GM18520 (cell line): ENCODE data around the gene HSF2BP.
"Not testable (repeated sequence)": the region's sequence is repeated elsewhere in the genome, so short reads cannot be mapped to it uniquely, and the experiment has no call there.

Experiments used
- ATAC-seq: cut with Tn5 transposase; IDR thresholded peaks from one replicate; pipeline ENCODE4 v1.9.1; 2021; ENCODE audit not compliant: unreplicated experiment

The HSF2BP gene

DNA sequence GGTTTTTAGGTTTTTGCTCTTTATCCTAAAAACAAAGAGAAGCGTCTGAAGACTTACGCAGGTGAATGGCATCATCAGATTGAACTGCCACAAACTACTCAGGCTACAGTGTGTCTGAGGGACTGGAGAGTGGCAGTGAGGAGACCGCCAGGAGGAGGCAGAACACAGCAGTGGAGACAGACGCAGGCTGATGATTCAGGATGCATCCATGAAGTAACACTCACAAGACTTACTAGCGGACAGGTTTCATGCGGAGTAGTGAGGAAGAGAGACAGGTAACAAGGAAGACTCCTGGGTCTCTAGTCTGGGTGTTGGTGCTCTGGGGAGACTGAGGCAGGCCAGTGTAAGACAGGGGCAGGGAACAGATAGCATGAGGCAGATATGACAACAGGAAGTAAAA, 5.7 kb downstream of the HSF2BP start:
- no peak for ATAC-seq

DNA sequence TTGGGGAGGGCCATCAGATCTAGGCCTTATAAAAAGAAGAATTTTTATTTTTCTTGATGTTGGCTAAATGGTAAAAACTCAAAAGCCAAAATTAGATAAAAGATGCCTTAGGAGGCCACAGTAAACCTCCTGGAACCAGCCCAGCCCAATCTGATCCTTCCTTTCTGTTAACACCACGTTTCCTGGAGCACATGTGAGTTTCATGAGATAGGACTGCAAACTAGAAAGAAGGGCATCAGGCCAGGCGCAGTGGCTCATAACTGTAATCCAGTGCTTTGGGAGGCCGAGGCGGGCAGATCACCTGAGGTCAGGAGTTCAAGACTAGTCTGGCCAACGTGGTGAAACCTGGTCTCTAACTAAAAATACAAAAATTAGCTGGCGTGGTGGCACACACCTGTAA, 6.7 kb downstream of the HSF2BP start:
- no peak for ATAC-seq

DNA sequence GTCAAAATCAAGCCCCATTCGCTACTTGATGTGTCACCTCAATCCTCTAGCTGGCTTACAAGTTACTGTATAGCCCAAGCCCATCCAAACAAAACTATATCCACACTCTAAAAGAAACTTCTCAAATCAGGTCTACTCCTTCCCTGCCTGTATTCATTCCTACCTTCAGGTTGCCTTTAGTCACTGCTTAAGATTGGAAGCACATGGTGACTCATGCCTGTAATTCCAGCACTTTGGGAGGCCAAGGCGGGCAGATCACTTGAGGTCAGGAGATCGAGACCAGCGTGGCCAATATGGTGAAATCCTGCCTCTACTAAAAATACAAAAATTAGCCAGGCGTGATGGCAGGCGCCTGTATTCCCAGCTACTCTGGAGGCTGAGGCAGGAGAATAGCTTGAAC, 7.4 kb downstream of the HSF2BP start:
- not testable (repeated sequence) for ATAC-seq

DNA sequence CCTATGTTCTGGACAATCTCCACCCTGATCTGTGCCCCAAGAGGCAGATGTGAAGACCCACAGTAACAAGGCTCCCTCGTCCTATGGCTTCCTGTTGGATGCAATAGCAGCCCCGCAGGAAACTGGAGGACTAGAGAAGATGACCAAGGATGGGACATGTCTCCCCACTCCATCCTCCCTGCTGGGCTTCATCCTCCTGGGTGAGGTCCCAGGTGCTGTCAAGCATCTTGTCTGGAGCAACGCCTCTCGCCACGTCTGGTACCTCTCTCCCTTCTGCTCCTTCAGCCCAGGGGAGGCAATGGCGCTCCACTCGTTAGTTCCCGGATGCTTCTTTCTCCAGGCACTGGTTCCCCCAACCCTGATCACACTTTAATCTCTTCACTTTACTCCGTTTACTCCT, 11.1 kb downstream of the HSF2BP start:
- no peak for ATAC-seq

DNA sequence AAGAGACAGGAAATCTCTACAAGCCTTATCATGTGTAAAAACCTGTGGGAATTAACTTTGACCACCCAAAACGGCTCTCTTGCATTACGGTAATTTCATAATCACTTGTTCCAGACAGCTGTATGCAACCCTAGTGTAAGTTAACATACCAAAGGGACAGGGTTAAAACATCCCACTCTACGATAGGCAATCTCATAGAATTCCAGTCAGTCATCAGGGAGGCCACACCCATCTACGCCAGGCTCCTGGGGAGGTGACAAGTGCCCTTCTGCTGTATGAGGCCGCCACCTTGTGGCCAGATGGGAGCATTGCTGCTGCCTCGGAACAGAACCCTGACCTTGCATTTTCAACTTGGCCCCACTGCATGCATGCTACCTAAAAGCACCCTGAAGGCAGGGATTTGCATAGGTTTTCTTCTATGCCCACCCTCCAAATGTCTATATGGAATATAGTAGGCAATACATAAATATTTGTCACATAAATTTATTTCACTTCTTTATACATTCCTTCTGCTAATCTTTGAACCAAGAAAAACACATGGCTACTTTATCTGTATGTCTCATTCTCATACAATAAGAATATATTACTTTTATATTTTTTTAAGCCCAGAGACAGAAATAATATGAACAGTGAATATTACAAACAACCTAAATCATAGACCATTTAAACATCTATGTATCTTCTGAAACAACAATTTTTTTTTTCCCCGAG, 12.6 kb downstream of the HSF2BP start:
- ATAC-seq: peak; percentile 72

DNA sequence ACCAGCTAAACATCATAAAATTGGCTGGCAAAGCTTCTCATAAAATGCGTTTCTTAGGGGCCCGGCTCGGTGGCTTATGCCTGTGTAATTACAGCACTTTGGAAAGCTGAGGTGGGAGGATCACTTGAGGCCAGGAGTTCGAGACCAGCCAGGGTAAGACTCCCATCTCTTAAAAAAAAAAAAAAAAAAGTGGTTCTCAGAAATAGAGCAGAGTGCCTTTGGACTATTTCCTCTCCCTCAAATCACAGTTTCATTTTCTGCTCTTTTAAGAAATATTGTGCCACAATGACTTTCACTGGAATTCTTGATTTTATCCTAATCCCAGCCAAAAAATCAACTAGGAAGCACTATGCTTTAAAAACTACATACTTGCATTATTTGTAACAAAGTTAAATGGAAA, 13.3 kb downstream of the HSF2BP start:
- no peak for ATAC-seq

DNA sequence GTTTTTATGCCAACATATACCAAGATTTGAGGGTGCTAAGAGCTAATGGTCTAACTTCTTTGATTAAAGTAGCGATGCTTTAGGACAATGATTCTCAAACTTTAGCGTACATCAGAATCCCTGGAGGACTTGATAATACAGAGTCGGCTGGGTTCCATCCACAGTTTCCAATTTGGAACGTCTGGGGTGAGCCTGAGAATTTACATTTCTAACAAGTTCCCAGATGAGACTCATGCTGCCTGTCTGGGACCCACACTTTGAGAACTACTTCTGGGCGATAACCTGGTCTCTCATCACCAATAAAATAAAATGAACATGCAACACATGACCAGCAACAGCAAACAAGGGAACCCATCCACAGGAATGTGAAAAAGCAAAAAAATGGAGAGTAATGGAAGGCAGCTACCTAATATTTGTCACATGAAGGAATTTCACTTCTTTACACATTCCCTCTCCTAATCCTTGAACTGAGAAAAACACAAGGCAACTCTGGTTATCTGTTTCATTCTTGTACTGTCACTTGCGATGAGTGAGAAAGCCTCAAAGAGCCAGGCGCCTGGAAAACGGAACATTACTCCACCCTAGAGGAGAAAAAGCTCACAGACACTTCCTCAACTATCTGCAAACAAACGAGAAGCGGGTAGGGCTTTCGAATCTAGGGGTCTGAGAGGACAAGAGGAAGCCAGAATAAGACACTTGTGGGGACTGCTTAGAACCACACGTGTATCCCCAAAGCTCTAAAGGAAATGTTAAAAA, 14.0 kb downstream of the HSF2BP start:
- no peak for ATAC-seq

DNA sequence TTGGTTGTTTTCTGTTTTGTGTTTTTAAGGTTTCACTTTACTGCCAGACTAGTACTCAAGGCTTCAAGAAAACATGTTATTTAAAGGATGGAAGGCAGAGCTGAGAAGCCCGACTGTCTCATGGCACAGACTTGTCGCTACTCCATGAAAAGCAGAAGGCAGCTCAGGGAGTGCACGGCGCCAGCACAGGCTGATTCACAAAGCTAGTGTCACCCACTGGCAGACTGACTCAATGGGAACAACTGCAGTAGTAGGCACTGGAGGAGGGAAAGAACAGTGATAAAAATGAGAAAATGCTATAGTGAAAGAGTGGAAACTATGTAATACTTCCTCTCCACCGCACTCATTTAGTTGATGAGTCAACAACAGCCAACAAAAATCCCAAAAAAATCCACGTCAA, 14.7 kb downstream of the HSF2BP start:
- ATAC-seq: no peak

DNA sequence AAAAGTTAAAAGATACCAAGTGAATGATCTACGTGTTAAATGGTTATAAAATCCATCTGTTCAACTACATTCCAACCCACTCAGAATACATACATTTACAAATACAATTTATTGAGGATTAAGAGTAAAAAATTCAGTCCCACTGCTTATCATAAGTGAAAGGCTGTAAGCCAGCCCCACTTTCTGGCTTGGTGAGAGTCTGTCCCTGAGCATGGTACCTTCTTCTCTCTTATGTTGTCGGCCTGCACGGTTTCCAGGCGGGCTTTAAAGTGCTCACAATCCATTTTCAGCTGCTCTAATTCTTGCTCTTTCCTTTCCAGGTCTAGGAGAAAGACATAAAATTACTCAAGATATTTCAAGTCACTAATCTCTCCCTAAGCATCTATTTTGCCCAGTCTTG, 15.2 kb downstream of the HSF2BP start:
- no peak for ATAC-seq

DNA sequence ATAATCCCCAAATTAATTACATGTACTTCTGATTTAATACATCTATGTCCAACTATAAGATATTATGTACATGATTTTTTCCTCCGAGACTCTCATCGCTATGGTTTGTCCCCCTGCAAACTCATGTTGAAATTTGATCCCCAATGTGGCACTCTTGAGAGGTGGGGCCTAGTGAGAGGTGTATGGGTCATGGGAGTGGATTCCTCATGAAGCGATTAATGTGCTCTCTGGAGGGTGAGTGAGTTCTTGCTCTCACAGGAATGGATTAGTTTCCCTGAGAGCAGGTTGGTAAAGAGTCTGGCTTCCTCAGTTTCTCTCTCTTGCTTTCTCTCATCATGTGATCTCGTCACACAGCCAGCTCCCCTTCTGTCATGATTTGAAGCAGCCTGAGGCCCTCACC, 16.1 kb downstream of the HSF2BP start:
- no peak for ATAC-seq

DNA sequence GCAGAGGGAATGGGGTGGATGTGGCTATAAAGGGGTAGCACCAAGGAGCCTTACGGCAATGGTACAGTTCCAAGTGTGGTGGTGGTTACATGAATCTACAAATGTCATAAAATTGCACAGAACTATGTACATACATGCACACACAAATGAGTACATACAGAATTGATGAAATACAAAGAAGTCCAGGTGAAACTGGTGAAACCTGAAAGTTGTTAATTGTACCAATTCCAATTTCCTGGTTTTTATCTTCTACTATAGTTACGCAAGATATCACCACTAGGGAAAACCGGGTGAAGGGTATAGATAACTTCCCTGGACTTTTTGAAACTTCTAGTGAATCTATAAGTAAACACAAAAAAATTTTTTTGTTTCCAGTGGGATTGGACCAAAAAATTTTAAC, 18.9 kb downstream of the HSF2BP start:
- no peak for ATAC-seq

DNA sequence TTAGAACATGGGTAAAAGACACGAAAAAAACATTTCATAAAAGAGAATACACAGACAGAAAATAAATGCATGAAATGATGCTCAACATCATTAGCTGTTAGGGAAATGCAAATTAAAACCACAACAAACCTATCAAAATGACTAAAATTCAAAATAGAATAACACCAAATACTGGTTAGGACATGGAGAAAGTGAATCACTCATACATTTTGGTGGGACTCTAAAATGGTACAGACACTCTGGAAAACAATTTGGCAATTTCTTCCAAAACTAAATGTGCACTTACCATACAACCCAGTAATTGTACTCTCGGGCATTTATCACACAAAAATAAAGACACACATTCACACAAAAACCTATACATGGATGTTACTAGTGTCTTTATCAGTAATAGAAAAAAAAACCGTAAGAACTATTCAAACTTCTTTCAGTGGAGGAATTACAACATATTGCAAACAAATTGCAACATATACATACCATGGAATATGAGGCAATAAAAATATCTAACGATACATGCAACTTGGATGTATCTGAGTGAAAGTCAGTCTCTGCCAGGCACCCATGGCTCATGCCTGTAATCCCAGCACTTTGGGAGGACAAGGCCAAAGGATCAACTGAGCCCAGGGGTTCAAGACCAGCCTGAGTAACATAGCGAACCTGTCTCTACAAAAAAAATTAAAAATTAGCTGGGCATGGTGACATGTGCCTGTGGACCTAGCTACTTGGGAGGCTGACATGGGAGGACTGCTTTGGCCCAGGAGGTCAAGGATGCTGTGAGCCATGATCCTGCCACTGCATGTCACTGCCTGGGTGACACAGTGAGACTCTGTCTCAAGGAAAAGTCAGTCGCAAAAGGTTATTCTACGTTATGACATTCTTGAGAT, 19.6 kb downstream of the HSF2BP start:
- ATAC-seq: no peak

DNA sequence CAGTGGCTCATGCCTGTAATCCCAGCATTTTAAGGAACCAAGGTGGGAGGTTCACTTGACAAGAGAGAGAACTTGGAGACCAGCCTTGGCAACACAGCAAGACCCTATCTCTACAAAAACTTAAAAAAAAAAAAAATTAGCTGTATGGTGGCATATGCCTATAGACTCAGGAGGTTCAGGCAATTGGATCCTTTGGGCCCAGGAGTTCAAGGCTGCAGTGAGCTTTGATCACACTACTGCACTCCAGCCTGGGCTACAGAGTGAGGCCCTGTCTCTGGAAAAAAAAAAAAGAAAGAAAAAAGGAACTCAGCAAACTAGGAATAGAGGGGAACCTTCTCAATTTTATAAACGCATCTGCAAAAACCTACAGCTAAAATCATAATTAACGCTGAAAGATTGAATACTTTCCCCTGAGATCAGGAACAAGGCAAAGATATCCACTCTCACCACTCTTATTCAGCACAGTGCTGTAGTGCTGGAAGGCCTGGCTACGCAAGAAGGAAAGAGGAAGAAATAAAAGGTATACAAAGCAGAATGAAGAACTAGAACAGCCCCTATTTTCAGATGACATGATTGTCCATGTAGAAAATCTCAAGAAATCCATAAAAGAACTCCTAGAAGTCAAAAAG, 21.6 kb downstream of the HSF2BP start:
- ATAC-seq: no peak

DNA sequence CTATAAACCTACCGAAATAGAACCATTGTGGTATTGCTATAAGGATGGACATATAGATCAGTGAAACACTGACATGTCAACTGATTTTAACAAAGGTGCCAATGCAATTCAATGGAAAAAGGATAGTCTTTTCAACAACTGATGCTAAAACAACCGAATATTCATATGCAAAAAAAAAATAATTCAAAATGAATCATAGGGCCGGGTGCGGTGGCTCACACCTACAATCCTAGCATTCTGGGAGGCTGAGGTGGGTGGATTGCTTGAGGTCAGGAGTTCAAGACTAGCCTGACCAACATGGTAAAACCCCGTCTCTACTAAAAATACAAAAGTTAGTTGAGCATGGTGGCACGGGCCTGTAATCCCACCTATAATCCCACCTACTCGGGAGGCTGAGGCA, 23.9 kb downstream of the HSF2BP start:
- ATAC-seq: no peak

DNA sequence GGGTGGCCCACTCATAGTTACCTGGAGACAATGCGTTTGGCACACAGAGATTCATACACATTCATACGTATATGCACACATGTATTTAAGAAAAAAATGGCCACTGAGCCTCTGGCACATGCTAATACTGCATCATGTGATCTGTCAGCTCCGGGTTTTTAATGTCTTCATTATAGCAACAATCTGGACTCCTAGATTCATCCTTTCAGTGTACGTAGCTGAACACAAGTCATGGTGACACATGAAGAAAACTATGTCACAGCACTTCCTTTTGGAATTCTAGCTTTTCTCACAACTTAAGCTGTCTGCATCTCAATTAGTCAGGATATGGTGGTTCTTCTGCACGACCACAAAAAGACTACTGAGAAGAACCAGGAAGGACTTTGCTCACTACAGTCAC, 24.7 kb downstream of the HSF2BP start:
- ATAC-seq: no peak

DNA sequence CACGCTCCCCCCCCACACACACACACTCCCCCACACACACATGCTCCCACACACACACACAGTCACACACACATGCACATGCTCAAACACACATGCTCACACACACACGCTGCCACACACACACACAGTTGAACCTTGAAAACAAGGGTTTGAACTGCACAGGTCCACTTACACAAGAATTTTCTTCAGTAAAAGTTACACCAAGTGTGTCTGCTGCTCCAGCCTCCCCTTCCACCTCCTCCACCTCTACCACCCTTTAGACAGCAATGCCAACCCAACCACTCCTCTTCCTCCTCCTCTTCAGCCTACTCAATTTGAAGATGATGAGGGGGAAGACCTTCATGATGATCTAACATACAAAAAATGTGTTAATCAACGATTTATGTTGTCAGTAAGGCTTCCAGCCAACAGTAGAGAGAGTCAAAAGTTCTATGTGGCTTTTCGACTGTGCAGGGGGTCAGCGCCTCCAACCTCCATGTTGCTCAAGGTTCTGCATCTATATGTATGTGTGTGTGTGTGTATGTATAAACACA, 26.8 kb downstream of the HSF2BP start:
- ATAC-seq: no peak

DNA sequence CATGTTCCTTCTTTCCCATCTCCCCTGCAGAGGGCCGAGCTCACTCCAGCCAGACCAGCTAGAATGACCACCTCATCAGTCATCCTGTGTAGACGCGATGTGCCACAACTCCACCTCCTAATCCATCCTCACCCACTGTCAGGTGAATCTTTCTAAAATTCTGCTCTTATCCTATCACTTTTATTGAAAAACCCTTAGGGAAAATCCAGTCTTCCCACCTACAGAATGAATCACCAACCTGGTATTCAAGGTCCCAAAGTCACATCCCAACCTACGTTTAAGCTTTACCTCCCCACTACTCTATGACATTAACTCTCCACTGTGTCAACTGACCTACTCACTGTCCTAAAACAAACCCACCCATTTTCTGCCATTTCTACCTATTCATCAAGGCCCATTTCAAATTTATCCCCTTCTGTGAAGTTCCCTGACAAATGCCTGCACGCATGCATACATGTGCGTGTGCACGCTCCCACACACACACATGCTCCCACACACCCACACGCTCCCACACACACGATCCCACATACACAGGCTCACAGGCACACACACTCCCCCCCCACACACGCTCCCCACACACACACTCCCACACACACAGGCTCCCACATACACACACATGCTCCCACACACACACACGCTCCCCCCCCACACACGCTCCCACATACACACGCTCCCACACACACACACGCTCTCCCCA, 27.7 kb downstream of the HSF2BP start:
- no peak for ATAC-seq

DNA sequence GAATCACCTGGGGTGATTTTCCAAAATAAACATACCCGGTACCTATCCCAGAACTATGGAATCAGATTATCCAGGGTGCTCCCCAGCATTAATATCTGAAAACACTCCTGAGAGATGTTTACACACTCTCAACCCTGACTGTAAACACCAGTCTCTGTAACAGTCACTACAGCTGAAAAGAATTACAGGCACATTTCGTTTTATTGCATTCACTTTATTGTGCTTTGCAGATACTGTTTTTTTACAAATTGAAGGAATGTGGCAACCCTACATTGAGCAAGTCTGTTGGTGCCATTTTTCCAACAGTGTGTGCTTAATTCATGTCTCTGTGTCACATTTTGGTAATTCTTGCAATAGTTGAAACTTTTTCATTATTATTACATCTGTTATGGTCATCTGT, 31.8 kb downstream of the HSF2BP start:
- no peak for ATAC-seq

DNA sequence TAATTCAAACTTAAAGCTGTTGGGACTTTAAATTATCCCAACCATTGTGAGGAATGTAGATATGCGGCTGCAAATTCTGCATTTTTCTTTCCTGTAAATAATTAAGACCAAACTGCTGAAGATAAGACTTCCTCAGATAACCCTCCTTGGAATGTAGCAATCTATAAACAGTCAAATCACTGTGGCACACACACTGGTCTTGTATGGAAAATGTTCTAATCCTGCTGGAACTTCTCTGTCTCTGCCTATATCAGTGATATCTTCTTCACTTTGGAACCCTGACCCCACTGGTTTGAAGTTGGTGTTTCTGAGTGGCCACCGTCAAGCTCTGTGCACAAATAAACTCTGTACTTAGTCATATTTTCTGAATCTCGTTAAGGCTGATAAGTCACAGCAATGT, 32.9 kb downstream of the HSF2BP start:
- no peak for ATAC-seq

DNA sequence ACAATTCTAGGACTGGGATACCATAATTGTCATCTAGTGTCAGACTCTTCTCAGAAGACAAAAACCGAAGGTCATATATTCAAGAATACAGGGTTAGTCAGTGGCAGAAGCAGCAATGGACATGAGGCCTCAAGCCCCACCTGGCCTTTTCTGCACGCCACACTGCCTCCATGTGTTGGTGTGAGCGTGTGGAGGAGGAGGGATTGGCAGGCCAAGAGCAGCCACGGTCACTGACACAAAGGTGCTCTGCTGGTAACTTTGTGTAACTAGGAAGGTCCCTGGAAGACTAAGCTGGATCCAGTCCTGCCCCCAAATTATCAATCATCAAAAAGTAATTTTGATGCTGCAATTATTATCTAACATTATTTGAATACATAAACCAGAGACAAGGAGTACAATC, 34.9 kb downstream of the HSF2BP start:
- no peak for ATAC-seq
